ENCODE measurements around the gene TSPYL6. TPM values are rescaled to one million over a fixed set of nuclear protein-coding genes. Genes with fewer than 3 reads are reported as not detected.

Gene TSPYL6
- total RNA-seq, 4 donors from 2014 or later: 0.32 TPM; not detected in 3

Other genes starting within 250 kb of the TSPYL6 start
- gene ACYP2, start 140.6 kb downstream of the TSPYL6 start, total RNA-seq: 10 to 100 TPM; 15.1 to 20.0 (median 18.2) TPM
- gene SPTBN1, start 200.1 kb upstream of the TSPYL6 start, total RNA-seq: 1,000 to 10,000 TPM in 2 of 4 donors, 100 to 1,000 TPM in 2; 681 to 1,046 (median 964) TPM

Measured in omental fat pad (tissue), 4 donors.